Measurements from ENCODE around the gene RAD9A.

The RAD9A gene

DNA sequence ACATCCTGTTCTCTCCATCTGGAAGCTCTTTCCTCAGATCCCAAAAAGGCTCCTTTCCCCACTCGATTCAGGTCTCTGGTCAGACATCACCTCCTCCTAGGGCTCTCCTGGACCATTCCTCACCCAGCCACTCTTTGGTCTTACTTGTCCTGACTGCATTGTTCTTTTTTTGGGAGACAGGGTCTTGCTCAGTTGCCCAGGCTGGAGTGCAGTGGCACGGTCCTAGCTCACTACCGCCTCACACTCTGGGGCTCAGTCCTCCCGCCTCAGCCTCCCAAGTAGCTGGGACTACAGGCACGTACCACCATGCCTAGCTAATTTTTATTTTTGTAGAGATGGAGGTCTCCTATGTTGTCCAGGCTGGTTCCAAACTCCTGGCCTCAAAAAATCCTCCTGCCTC lies 53.7 kb downstream of the RAD9A start:
- no peak for DNase-seq

Data from SIG-M5 (cell line).